ENCODE results near the gene IRF5. TPM values are rescaled to one million over a fixed set of nuclear protein-coding genes. Genes with fewer than 3 reads are reported as not detected.

The IRF5 gene
- total RNA-seq, 4 donors from 2014 or later = 7.6 to 14.5 (median 8.6) TPM

DNA sequence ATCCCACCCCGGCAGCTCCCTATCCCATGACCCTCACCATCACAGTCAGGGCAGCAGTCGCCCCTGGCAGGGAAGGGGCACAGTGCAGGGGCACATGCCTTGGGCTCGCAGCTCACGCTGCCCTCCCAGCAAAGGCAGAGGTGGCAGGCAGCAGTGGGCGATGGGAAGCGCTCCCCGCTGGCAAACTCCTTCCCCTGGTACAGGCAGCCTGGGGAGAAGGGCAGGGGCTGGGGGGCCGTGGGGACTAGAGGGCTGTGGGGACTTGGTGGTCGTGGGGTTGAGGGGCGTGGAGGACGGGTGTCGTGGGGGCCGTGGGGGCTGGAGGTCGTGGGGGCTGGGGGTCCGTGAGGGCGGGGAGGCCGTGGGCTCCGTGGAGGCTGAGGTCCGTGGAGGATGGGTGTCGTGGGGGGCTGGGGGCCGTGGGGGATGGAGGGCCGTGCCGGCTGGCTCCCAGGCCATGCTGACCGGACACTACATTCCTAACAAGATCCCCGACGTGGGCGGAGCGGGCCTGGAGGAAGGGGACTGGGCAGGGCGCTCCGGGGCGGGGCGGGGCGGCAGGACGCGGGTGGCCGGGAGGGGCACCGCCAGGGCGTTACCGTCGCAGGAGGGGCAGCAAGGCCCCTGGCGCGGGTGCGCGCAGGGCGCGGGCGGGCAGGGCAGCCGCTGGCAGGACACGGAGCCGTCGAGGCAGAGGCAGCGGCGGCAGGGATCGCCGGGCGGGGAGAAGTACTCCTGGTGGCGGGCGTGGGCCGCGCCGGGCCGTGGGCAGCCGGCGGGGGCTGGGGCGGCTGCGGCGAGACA lies 47.2 kb upstream of the IRF5 start:
- intact Hi-C loops (cut with DNase I) = no loop called here
- DNase-seq (ENCODE audit: extremely low spot score) = no peak
- TF ChIP-seq POLR2A (IDR thresholded peaks at IDR 0.05; ENCODE audit: low read depth) = no peak
- TF ChIP-seq, protein P1, sequence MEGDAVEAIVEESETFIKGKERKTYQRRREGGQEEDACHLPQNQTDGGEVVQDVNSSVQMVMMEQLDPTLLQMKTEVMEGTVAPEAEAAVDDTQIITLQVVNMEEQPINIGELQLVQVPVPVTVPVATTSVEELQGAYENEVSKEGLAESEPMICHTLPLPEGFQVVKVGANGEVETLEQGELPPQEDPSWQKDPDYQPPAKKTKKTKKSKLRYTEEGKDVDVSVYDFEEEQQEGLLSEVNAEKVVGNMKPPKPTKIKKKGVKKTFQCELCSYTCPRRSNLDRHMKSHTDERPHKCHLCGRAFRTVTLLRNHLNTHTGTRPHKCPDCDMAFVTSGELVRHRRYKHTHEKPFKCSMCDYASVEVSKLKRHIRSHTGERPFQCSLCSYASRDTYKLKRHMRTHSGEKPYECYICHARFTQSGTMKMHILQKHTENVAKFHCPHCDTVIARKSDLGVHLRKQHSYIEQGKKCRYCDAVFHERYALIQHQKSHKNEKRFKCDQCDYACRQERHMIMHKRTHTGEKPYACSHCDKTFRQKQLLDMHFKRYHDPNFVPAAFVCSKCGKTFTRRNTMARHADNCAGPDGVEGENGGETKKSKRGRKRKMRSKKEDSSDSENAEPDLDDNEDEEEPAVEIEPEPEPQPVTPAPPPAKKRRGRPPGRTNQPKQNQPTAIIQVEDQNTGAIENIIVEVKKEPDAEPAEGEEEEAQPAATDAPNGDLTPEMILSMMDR (IDR thresholded peaks at IDR 0.05) = no peak
- TF ChIP-seq EP300 (IDR thresholded peaks at IDR 0.05) = no peak
- no peak for TF ChIP-seq POLR2AphosphoS5 (IDR thresholded peaks at IDR 0.05)
- Histone ChIP-seq H3K27me3 (peaks cover 0 to 56% (median 12%) of the 10 kb centered on the region in 4 donors), H3K27ac (replicated peaks in 1 of 4) (no peak overlapping the region), H3K36me3 (no peaks in the 10 kb centered on the region), H3K4me3 (peak overlapping the region; percentile 38 to 56 (median 42)), H3K4me1 (peaks cover 0 to 14% (median 10%) of the 10 kb centered on the region in 4 donors), H3K9me3 (no peaks in the 10 kb centered on the region)
- 51% methylated on average over 14 of the region's 67 CpGs for WGBS

- Histone ChIP-seq H3K4me3 (peak overlapping the region; percentile 38 to 56 (median 42)), H3K9me3 (no peaks in the 10 kb centered on the region), H3K4me1 (peaks cover 0 to 14% (median 10%) of the 10 kb centered on the region in 4 donors), H3K27ac (replicated peaks in 1 of 4) (no peak overlapping the region), H3K27me3 (peaks cover 0 to 47% (median 12%) of the 10 kb centered on the region in 4 donors), H3K36me3 (no peaks in the 10 kb centered on the region)
- TF ChIP-seq POLR2A (IDR thresholded peaks at IDR 0.05; ENCODE audit: low read depth) (no peak), EP300 (IDR thresholded peaks at IDR 0.05) (no peak), POLR2AphosphoS5 (IDR thresholded peaks at IDR 0.05) (no peak)
- TF ChIP-seq, protein P1 (IDR thresholded peaks at IDR 0.05) = no peak
- DNase-seq (ENCODE audit: extremely low spot score) = no peak
- WGBS = 48% methylated on average over 8 of the region's 41 CpGs
- intact Hi-C loops (cut with DNase I) = no loop called here
Measured at GRCh38 chr7:128891110-128891941, 46.4 kb upstream of the IRF5 start.

DNA sequence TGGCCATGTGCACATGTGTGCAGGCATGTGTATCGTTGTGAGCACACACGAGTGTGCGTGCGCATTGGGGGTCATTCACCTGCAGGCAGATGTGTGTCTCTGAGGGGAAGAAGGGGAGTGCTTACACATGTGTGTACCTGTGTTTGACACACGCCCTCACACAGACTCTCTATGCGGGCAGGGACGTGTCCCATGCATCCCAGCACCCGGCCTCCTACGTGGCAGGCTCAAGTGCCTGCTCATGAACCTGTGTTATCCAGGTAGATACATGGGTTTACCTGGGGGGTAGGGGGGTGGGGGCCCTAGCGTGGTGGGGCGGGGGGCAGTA lies 45.8 kb upstream of the IRF5 start:
- TF ChIP-seq POLR2AphosphoS5 (IDR thresholded peaks at IDR 0.05) = no peak
- TF ChIP-seq POLR2A (IDR thresholded peaks at IDR 0.05; ENCODE audit: low read depth) = no peak
- TF ChIP-seq, protein P1 (IDR thresholded peaks at IDR 0.05) = no peak
- no peak for TF ChIP-seq EP300 (IDR thresholded peaks at IDR 0.05)
- Histone ChIP-seq H3K4me3 (no peak overlapping the region), H3K27ac (replicated peaks in 1 of 4) (no peak overlapping the region), H3K36me3 (no peaks in the 10 kb centered on the region), H3K9me3 (no peaks in the 10 kb centered on the region), H3K4me1 (peaks cover 0 to 14% (median 10%) of the 10 kb centered on the region in 4 donors), H3K27me3 (peaks cover 0 to 42% (median 12%) of the 10 kb centered on the region in 4 donors)
- WGBS = 47% methylated on average over 3 of the region's 11 CpGs
- intact Hi-C loops (cut with DNase I) = no loop called here
- DNase-seq (ENCODE audit: extremely low spot score) = no peak

DNA sequence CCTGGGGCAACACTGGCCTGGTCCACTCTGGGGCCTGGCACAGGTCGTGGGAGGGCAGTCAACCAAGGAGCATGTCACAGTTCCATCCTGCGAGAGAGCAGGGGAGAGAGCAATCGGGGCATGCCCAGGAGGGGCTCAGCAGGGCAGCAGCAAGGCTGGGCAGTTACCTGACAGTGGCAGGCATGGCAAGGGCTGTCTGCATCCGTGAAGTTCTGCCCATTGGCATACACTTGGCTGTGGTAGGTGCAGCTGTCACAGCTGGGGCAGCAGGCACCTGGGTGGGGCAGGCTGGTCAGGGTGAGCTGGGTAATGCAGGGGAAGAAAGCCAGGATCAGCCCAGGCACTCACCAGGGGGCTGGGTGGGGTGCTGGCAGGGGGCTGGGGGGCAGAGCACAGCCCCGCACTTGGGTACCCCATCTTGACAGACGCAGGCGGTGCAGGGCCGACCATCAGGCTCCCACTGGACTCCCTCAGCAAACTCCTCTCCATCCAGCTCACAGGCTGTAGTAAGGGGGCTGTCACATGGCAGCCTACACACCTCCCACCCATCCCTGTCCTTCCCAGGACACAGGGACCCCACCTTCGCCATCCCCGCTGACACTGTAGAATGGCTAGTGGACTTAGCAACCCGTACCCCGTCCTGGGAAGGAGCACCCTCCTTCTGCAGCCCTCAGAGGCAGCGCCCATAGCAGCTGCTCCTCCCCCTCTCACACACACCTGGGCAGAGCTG lies 45.0 kb upstream of the IRF5 start:
- no peak for DNase-seq (ENCODE audit: extremely low spot score)
- intact Hi-C loops (cut with DNase I) = no loop called here

More for the DNA sequence above, 45.0 kb upstream of the IRF5 start:
- Histone ChIP-seq H3K4me3 (no peak overlapping the region), H3K4me1 (peaks cover 0 to 14% (median 10%) of the 10 kb centered on the region in 4 donors), H3K27me3 (peaks cover 0 to 35% (median 12%) of the 10 kb centered on the region in 4 donors), H3K27ac (replicated peaks in 1 of 4) (no peak overlapping the region), H3K9me3 (no peaks in the 10 kb centered on the region), H3K36me3 (no peaks in the 10 kb centered on the region)
- TF ChIP-seq POLR2A (IDR thresholded peaks at IDR 0.05; ENCODE audit: low read depth) (no peak), POLR2AphosphoS5 (IDR thresholded peaks at IDR 0.05) (no peak), EP300 (IDR thresholded peaks at IDR 0.05) (no peak)
- TF ChIP-seq, protein P1 (IDR thresholded peaks at IDR 0.05) = no peak
- 95% methylated on average over 9 of the region's 13 CpGs for WGBS
